Retina (tissue), 1 donor: Measurements from ENCODE around the gene PSMD14.
"Not testable (repeated sequence)": the region's sequence is repeated elsewhere in the genome, so short reads cannot be mapped to it uniquely, and the experiment has no call there.

Experiments used
- DNase-seq: peaks from one replicate; pipeline ENCODE4 v3.0.0-alpha.2; 2016

The PSMD14 gene

GRCh38 chr2:161308178-161308955 lies at the start of gene PSMD14:
TSS of gene PSMD14 (plus strand) at chr2:161308425. CDS start at chr2:161318826, 10,401 bp downstream.
- DNase-seq, result peak; percentile 95

DNA sequence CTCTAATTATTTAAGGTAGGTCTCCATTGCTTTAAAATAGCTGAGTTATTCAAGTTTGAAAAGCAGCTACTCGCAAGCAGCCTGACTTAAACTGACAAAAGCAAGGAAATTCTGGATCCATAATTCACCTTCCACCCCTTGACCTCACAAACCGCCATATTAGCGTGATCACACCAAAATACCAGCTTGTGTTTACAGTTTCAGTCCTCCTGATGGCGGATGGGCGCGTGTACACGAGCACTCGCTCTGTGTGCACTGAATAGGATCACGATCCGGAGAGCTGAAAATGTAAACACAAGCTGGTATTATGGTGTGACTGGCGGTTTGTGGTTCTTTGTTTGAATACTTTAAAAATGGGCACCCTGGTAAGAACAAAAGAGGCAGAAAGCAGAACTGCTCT lies 42.4 kb upstream of the PSMD14 start:
- no peak for DNase-seq

- no peak for DNase-seq
These were observed 39.1 kb upstream of the PSMD14 start for GRCh38 chr2:161269111-161269510.

DNA sequence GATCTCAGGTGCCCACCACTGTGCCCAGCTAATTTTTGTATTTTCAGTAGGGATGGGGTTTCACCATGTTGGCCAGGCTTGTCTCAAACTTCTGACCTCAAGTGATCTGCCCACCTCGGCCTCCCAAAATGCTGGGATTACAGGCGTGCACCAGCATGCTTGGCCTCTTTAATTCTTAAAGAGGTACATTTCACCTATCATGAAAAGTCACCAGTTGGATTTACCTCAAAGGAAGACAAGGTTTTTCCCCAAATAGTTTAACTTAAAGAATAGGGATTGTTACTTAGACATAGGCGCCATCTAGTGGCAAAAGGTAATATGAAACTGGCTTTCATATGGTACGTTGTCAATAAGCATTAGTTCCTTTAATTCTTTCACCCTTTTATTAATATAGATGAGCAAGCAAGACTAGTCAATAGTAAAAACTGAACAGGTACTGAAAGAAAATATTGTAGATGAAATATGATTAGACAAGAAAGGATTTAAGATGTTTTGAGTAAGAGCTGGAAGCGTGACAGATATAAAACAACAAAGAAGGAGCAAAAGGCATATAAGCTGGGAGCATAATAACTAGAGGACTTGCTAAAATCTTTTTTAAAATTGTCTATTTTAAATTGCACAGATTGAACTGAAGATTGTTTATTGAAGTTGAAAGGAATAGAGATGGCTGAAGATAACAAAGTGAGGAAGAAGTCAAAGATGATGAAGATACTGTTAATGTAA lies 35.0 kb upstream of the PSMD14 start:
- peak; percentile 7 for DNase-seq

- DNase-seq, result not testable (repeated sequence)
These were observed 29.5 kb upstream of the PSMD14 start for GRCh38 chr2:161278564-161279229.

DNA sequence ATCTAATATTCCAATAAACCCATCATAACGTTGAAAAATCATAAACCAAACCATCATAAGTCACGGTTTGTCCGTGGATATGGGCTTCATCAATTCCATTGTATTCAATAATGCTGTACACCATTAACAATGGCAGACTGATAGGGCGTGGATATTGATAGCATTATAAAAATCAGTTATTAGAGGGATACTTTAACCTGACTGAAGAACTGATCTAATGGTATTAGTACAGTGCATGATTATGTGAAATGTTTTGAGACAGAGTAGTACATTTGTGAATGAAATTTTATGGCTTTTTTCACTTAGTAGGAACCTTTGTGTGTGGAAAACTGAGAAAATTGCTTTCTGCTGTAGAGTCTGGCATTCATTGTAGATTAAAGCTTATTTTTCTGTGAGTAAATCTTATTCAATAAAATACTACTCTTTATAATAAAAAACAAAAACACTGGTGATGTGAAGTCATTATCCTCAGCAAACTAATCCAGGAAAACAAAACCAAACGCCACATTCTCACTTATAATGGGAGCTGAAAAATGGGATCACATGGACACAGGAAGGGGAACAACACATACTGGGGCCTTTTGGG lies 28.9 kb upstream of the PSMD14 start:
- not testable (repeated sequence) for DNase-seq

- not testable (repeated sequence) for DNase-seq
These were observed 27.3 kb upstream of the PSMD14 start for GRCh38 chr2:161280906-161281323.

GRCh38 chr2:161281615-161282310 lies 26.5 kb upstream of the PSMD14 start:
- not testable (repeated sequence) for DNase-seq

DNA sequence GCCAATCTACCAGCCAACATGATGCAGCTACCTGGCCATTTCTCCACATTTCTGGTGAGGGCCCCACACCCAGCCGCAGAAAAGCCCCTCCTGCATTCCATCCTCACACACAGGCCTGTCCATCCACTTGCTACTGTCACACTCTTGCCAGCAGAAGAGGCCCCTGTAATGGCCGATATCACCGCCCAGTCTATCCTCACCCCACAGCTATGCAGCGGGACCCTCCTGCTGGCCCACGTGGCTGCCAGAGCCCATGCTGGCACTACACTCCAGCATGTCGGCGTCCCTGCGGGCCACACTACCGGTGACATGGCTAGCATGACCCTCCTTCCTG lies 25.9 kb upstream of the PSMD14 start:
- not testable (repeated sequence) for DNase-seq

DNA sequence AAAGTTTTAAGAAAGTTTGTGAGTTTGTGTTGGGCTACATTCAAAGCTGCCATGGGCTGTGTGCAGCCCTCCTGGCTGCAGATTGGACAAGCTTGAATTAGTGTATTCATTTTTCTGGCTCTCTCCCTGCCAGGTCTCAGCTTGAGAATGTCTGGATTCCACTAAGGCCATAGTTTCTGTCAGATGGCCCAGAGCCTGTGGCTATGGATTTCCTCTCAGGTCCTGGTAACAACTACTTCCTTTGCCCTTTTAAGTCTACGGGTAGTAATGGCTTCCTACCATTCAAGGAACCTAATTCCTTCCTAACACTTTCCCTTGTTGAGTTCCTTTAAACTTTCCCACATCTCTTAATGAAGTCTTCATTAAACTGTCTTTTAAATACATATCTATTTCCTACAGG lies 24.3 kb upstream of the PSMD14 start:
- no peak for DNase-seq

DNA sequence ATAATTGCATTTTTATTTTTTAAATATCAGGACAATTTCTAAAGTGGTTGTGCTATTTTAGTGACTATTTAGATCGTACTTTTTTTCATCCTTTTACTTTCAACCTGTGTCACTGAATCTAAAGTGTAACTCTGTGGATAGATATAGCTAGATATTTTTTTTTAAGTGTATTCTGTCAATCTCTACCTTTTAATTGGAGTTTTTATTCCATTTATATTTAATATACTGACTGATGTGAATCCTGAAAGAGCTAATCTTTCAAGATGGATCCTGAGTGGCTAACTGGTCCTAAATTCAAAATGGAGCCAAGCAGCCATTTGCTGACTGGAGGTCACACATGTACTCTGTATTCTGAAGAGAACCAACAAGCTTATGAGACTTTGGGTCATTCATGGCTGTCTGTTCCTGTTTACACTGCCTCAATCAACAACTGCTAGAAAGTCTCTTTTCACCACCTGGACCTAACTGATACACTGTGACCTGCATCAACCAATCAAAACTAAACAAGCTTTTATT lies 4.6 kb upstream of the PSMD14 start:
- no peak for DNase-seq

GRCh38 chr2:161306919-161307318 lies 1.3 kb upstream of the PSMD14 start:
- no peak for DNase-seq

DNA sequence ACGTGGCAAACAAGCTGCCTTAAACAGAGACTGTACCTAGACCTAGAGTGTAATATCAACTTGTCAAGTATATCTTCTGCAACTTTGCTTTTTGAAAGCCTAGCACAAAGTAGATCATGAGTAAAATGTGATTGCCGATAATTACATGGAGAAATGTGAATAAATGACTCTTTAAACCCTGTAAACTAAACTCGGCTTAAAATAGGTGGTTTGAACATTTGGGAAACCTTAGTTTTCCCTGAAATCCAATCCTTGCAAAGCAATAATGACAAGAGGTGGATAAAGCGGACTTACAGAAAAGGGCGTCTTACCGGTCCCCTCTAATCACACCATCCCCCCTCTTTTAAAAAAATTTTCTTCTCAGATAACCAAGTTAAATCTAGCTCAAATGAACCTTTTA lies 549 bp upstream of the PSMD14 start:
- DNase-seq, result no peak

DNA sequence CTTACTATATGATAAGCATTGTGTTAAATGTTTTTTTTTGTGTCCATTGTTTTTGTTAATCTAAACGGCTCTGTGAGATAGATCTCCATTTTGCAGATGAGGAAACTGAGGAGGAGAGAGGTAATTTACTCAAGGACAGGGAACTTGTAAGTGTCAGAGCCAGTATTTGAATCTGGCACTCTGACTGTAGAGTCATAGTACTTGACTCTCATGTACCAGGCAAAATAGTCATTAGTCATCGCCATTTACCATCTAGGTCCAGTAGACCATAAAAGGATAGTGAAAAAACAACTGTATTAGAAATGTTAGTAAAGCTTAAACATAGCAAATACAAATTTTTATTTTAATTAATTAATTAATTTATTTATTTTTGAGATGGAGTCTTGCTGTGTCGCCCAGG lies 4.8 kb downstream of the PSMD14 start:
- DNase-seq, result no peak

GRCh38 chr2:161315380-161315779 lies 7.2 kb downstream of the PSMD14 start:
- no peak for DNase-seq

DNA sequence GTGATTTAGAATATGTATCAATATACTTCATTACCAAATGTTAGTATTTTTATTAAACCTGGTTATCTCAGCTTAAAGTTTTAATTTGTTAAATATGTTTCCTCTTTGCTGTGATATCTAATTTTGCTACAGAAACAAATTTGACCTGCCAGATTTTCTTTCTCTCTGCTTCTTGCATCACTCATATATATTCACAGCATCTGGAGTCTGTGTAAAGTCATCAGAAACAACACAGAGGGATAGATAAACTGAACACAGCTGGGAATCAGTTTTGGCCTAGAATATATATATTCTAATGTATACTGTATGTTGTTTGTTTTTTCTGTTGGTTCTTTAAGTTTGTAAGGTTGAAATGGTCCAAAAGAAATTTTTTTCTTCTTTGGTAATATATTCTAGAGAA lies 8.5 kb downstream of the PSMD14 start:
- DNase-seq, result no peak

DNA sequence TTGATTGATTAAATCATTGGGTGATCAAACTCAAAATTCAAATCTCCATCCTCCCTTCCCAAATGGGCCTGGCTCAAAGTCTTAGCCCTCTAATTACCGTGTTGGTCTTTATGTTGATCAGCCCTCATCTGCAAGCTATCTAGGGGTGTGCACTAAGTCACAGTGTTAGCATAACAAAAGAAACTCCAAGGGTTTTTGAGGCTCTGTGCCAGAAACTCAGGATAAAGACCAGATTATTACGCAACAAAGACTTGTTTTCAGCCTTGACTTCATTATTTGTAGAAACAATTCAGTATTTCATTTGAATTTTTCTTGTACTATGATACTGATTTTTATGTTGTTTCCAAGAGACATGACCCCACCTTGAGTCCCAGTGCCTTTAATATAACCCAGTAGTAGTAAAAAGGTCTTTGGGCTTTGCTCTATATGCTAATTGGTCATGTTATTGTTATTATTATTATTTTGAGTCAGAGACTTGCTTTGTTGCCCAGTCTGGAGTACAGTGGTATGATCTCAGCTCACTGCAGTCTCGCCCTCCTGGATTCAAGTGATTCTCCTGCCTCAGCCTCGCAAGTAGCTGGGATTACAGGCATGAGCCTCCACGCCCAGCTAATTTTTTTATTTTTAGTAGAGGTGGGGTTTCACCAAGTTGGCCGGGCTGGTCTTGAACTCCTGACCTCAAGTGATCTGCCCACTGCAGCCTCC lies 13.9 kb downstream of the PSMD14 start:
- DNase-seq, result no peak

DNA sequence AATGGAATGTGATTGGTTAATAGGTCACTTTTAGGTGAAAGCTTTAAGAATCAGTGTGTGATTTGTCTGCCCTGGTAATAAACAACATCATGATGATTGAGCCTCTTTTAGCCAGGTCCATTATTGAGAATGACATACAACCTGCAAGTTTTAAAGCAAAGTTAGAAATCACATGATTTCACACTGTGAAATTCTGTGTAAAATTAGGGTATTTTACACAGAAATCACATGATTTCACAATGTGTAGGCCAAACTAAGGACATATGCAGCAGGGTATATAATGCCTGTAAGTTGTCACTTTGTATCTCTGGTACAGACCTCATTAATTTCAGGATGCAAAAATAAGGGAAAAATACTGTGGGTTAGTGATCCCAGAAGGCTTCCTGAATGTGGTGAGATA lies 16.7 kb downstream of the PSMD14 start:
- no peak for DNase-seq

DNA sequence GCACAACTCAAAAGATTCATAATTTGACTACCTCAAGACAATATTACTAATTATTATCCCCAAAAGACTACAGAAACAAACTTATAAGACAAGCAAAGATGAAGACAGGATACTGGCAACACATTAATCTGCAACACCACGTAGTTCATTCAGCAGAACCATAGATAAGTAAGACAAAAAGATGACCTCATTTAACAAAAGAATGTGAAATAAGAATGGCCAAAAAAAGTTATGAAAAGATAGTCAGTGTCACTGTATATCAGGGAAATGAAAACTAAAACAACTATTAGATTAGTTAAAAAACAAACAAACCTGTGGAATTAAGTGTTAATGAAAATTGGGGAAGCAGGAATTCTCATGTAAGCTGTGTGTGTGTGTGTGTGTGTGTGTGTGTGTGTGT lies 19.4 kb downstream of the PSMD14 start:
- DNase-seq, result no peak

DNA sequence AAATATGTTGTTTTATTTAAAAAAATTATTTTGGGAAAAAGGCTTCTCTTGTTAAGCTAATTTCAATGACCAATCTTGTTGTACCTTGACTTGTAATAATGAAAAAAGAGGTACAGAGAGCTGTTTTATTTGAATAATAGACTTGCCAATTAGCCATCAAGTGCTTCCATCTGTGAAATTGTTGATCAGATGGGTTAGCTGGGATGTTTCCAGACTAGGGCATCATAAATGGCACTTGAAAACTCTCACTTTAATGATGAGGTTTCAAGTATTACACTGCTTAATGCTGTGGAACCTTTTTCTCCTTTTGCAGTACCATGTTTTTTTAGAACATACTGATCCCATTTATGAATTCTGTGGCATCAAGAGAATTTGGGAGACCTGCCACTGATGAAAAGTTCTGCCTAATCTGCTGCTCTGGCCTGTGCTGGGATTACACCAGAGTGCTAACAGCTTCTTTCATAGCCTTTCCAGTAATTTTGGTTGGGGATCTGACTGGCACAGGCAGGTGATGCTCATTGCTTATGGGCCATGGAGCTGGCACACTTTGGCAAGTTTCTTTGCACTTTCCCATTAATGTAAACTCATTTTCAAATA lies 24.2 kb downstream of the PSMD14 start:
- no peak for DNase-seq

- DNase-seq, result no peak
These were observed 27.4 kb downstream of the PSMD14 start for GRCh38 chr2:161335626-161336025.

- no peak for DNase-seq
These were observed 29.0 kb downstream of the PSMD14 start for GRCh38 chr2:161337247-161337646.
